ENCODE data around the gene TMEM50A. TPM values are rescaled to one million over a fixed set of nuclear protein-coding genes. Genes with fewer than 3 reads are reported as not detected.

The TMEM50A gene
- total and polyA plus RNA-seq, 9 of the 15 experiments (the other 6 are each of a cell fraction or from before 2014, with no cell fraction given): 43.7 to 195 (median 137) TPM

DNA sequence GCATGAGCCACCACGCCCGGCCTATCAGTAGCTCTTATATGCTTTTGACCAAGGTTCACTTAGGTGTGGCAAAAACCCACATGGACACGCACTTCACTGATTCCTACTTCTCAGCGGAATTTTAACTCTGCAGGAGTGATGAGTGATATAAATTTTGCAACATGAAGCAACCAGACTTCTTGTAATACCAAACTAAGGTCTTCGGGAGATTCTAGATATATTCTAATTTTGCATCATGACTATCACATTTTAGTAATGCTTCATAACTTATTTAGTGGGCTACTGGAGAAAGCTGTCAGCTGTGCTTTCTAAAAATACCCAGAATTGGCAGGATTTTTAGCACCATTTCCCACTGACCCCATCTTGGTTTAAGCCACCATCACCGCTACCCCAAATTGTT, 54.7 kb downstream of the TMEM50A start:
- Histone ChIP-seq H3K4me2 (ENCODE audit: insufficient read depth, low read length) (no peak overlapping the region), H3K9me3 (replicated peaks; ENCODE audit: control insufficient read depth, insufficient read depth, low read depth, low read length) (no peaks in the 10 kb centered on the region), H4K20me1 (replicated peaks; ENCODE audit: control insufficient read depth, insufficient read depth, low read length) (no peaks in the 10 kb centered on the region), H3K79me2 (ENCODE audit: control insufficient read depth, insufficient read depth, low read length) (no peaks in the 10 kb centered on the region), H2AFZ (ENCODE audit: low read depth, low read length) (no peak overlapping the region), H3K4me3 (no peak overlapping the region), H3K9me1 (ENCODE audit: control insufficient read depth, insufficient read depth, low read length) (no peaks in the 10 kb centered on the region), H3K4me1 (replicated peaks in 1 of 2; ENCODE audit: control insufficient read depth in 2 of 2, insufficient read depth in 2 of 2, low read length in 2 of 2) (no peaks in the 10 kb centered on the region; a peak in 2 of 5 replicates), H3K27ac (ENCODE audit: extremely low read depth, low read depth, low read length) (no peak overlapping the region), H3K9ac (ENCODE audit: insufficient read depth in 1 of 2, low read depth in 2 of 2, low read length in 2 of 2) (no peak overlapping the region), H3K27me3 (ENCODE audit: control insufficient read depth in 2 of 2, insufficient read depth in 2 of 2, low read length in 2 of 2) (no peaks in the 10 kb centered on the region), H3K36me3 (ENCODE audit: control insufficient read depth, insufficient read depth, low read length) (peaks cover 3% of the 10 kb centered on the region; the same call in 1 of the 3 replicates)
- 62% methylated on average over 6 of the region's 6 CpGs for WGBS (ENCODE audit: insufficient coverage, low coverage, missing lambda C conversion rate)
- FAIRE-seq: no peak
- in situ Hi-C loops (cut with MboI): no loop called here
- no peak for DNase-seq (ENCODE audit: extremely low read depth in 1 of 4, low spot score in 3 of 4)
- intact Hi-C loops (cut with micrococcal nuclease): loop anchor here (10.0 kb wide), 1 partner anchor 148 kb away; the partner anchor contains the start of gene RSRP1
- BruUV-seq (replicated peaks): no TSS peak
- no peak for ATAC-seq
- ChIA-PET CTCF (ENCODE audit: low intra/inter-chr PET ratio) (no interaction called here), POLR2A (interaction anchor here (0.7 kb wide), 1 partner anchor 454 kb away, joined by 3 read pairs; no protein-coding TSS in a partner anchor)
- TF ChIP-seq, protein P1, sequence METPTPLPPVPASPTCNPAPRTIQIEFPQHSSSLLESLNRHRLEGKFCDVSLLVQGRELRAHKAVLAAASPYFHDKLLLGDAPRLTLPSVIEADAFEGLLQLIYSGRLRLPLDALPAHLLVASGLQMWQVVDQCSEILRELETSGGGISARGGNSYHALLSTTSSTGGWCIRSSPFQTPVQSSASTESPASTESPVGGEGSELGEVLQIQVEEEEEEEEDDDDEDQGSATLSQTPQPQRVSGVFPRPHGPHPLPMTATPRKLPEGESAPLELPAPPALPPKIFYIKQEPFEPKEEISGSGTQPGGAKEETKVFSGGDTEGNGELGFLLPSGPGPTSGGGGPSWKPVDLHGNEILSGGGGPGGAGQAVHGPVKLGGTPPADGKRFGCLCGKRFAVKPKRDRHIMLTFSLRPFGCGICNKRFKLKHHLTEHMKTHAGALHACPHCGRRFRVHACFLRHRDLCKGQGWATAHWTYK (CRISPR knock-in tag; IDR thresholded peaks at IDR 0.05): no peak
- TF ChIP-seq XRCC3 (IDR thresholded peaks at IDR 0.05) (no peak), CBX5 (IDR thresholded peaks at IDR 0.05; ENCODE audit: borderline replicate concordance, low read depth) (no peak), ZNF696 (CRISPR knock-in tag; conservative IDR thresholded peaks at IDR 0.05) (no peak)
- TF ChIP-seq, protein P2, sequence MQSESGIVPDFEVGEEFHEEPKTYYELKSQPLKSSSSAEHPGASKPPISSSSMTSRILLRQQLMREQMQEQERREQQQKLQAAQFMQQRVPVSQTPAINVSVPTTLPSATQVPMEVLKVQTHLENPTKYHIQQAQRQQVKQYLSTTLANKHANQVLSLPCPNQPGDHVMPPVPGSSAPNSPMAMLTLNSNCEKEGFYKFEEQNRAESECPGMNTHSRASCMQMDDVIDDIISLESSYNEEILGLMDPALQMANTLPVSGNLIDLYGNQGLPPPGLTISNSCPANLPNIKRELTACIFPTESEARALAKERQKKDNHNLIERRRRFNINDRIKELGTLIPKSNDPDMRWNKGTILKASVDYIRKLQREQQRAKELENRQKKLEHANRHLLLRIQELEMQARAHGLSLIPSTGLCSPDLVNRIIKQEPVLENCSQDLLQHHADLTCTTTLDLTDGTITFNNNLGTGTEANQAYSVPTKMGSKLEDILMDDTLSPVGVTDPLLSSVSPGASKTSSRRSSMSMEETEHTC (IDR thresholded peaks at IDR 0.05): no peak
